Aorta (tissue), 5 donors: ENCODE results near the gene ASGR2. TPM values are rescaled to one million over a fixed set of nuclear protein-coding genes. Genes with fewer than 3 reads are reported as not detected.
"Not testable (repeated sequence)": the region's sequence is repeated elsewhere in the genome, so short reads cannot be mapped to it uniquely, and the experiment has no call there.

Experiments
- ATAC-seq: fragments of 200-7000 bp; cut with Tn5 transposase; one replicate; pipeline ENCODE4 v1.9.1; 2022; ENCODE audit warnings: moderate library complexity; ENCODE audit not compliant: low FRiP score
- DNase-seq, 2 donors: peaks; one replicate each; pipeline ENCODE4 v3.0.0-alpha.2; 2020
- H3K27ac ChIP-seq, 2 donors: one replicate each; pipeline ENCODE4 v1.5.1; 2013; ENCODE audit warnings: low read length in 2 of 2, mild to moderate bottlenecking in 2 of 2, moderate library complexity in 2 of 2, control low read depth in 1 of 2, inconsistent platforms in 1 of 2, low read depth in 1 of 2
- H3K27me3 ChIP-seq, 2 donors: one replicate each; pipeline ENCODE4 v1.6.1; 2013; ENCODE audit warnings: control low read depth in 1 of 2, low read length in 1 of 2, mild to moderate bottlenecking in 1 of 2, moderate library complexity in 1 of 2; ENCODE audit not compliant: insufficient read depth in 2 of 2, control insufficient read depth in 1 of 2
- H3K36me3 ChIP-seq, 2 donors: one replicate each; pipeline ENCODE4 v1.6.1; 2013; ENCODE audit warnings: control low read depth in 1 of 2, low read length in 1 of 2, mild to moderate bottlenecking in 1 of 2; ENCODE audit not compliant: insufficient read depth in 2 of 2, control insufficient read depth in 1 of 2
- H3K4me1 ChIP-seq, 2 donors: one replicate each; pipeline ENCODE4 v1.6.1; 2013; ENCODE audit warnings: low read length in 2 of 2, control low read depth in 1 of 2, mild to moderate bottlenecking in 1 of 2, moderate library complexity in 1 of 2; ENCODE audit not compliant: insufficient read depth in 2 of 2, control insufficient read depth in 1 of 2
- H3K4me3 ChIP-seq, 2 donors: one replicate each; pipeline ENCODE4 v1.5.1; 2013; ENCODE audit warnings: low read length in 2 of 2, control low read depth in 1 of 2, mild to moderate bottlenecking in 1 of 2
- H3K9me3 ChIP-seq: one replicate; pipeline ENCODE4 v1.6.1; 2013; ENCODE audit warnings: mild to moderate bottlenecking, low read length; ENCODE audit not compliant: control insufficient read depth
- WGBS, 2 donors: extraction: QIAGEN DNeasy Blood & Tissue Kit; methylation state at CpG; one replicate each; pipeline ENCODE4 v1.1.7; 2013; 5-methylcytosine and 5-hydroxymethylcytosine counted together
- intact Hi-C, 2 donors: fragments of 100-400 bp; cut with DNase I; formaldehyde crosslinking; loops; one replicate each; pipeline versions ENCODE4 v1.14.2 to v1.15.0; 2022
- polyA plus RNA-seq, 2 donors: library from polyadenylated mRNA; stranded (reverse); fragments of 200-250 nt; gene quantifications; one replicate each; pipeline ENCODE4 v1.2.3, GENCODE V29; 2013
- total RNA-seq, 2 donors: library from RNA; stranded (reverse); fragmentation: NEBNext Ultra II Directional; extraction: Animal tissue kit (Norgen Biotek cat#: 25700); gene quantifications; one replicate each; pipeline ENCODE4 v1.2.1, GENCODE V29; 2021
- donor health status: healthy with polysubstance abuse.
- donor health status: Bipolar disorder and iron deficiency.
- donor health status: DM: no; HTN: no; CAD: no.
- donor health status: DM: no; HTN: no; CAD: no.
- donor health status: DM: yes; HTN: yes; CAD: no.

ASGR2 gene
- total and polyA plus RNA-seq, 4 donors, result 0.15 to 1.6 (median 0.75) TPM; not detected in 1

- peak in 1 of 2 donors; percentile 57 for DNase-seq
Measured at GRCh38 chr17:7130621-7131422, 16.2 kb upstream of the ASGR2 start.

DNA sequence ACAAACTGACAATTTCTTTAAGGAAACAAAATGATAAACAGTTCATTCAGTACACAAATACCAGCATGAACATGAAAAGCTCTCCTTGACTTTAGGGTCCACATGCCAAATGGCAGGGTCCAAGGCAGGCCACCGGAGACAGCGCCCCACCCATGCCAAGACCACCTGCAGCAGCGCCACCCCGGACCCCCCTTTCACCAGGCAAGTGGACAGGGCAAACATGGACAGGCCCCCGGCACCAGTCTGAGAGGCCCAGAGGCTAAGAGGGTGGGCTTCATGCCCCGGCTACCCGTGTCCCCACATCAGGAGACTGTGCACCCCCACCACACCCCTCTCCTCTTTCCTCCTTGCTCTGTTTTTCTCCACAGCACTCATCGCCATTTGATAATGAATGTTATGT is 14.7 kb upstream of the ASGR2 start:
- Histone ChIP-seq H3K27ac (no peak overlapping the region), H3K4me3 (no peak overlapping the region), H3K27me3 (no peaks in the 10 kb centered on the region), H3K36me3 (no peaks in the 10 kb centered on the region), H3K9me3 (no peaks in the 10 kb centered on the region), H3K4me1 (no peaks in the 10 kb centered on the region)
- 77 to 85% methylated on average over 8 of the region's 8 CpGs for WGBS, 2 donors
- intact Hi-C loops, result no loop called here
- DNase-seq (peak in 1 of 2 donors; percentile 59), ATAC-seq (no peak)

More at GRCh38 chr17:7130621-7131422, 16.2 kb upstream of the ASGR2 start:
- H3K4me1 ChIP-seq, result no peaks in the 10 kb centered on the region
- no peak overlapping the region for H3K27ac ChIP-seq
- ATAC-seq, result no peak
- no peaks in the 10 kb centered on the region for H3K9me3 ChIP-seq
- H3K4me3 ChIP-seq, result no peak overlapping the region
- no peaks in the 10 kb centered on the region for H3K27me3 ChIP-seq
- intact Hi-C loops, result loop anchor here (5.0 to 10.0 kb wide), 2 partner anchors 79 to 216 kb away; no protein-coding TSS in a partner anchor
- 37% methylated on average over 11 of the region's 11 CpGs for WGBS, 2 donors
- H3K36me3 ChIP-seq, result no peaks in the 10 kb centered on the region

DNA sequence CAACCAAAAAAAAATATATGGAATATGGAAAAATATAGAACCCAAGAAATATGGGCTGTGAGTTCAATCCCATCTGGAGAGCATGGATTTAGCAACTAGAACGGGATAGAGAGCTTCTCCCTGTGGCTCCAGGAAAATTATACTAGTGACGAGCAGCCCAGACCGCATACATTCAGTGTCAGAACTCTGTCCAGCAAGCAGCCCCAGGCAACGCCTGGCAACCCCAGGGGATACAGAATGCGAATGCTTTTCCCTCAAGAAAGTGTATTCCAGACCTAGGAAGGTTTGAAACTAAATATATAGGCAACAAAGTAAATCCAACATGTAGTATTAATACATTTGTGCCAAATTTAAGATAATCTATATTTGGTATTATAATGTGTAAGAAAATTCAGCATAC is 13.5 kb upstream of the ASGR2 start:
- Histone ChIP-seq H3K27ac (no peak overlapping the region), H3K27me3 (no peaks in the 10 kb centered on the region), H3K4me3 (no peak overlapping the region), H3K9me3 (no peaks in the 10 kb centered on the region), H3K36me3 (no peaks in the 10 kb centered on the region), H3K4me1 (no peaks in the 10 kb centered on the region)
- DNase-seq (peak in 1 of 2 donors; percentile 23), ATAC-seq (no peak)
- WGBS, 2 donors, result 16 to 22% methylated on average over 5 of the region's 5 CpGs
- intact Hi-C loops, result no loop called here

DNA sequence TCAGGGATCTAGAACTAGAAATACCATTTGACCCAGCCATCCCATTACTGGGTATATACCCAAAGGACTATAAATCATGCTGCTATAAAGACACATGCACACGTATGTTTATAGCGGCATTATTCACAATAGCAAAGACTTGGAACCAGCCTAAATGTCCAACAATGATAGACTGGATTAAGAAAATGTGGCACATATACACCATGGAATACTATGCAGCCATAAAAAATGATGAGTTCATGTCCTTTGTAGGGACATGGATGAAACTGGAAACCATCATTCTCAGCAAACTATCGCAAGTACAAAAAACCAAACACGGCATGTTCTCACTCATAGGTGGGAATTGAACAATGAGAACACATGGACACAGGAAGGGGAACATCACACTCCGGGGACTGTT is 12.9 kb upstream of the ASGR2 start:
- H3K27me3 ChIP-seq, intact Hi-C loops: not testable (repeated sequence)

GRCh38 chr17:7126386-7126785 is 11.8 kb upstream of the ASGR2 start:
- 78% methylated on average over 12 of the region's 12 CpGs for WGBS, 2 donors
- intact Hi-C loops, H3K4me3 ChIP-seq, H3K36me3 ChIP-seq, H3K27me3 ChIP-seq, H3K9me3 ChIP-seq, ATAC-seq, H3K4me1 ChIP-seq, H3K27ac ChIP-seq, DNase-seq: not testable (repeated sequence)

More for the DNA sequence above, 12.9 kb upstream of the ASGR2 start:
- not testable (repeated sequence) for DNase-seq, ATAC-seq, H3K4me3 ChIP-seq, H3K4me1 ChIP-seq, H3K36me3 ChIP-seq, H3K9me3 ChIP-seq, H3K27ac ChIP-seq
- WGBS, 2 donors, result 90 to 95% methylated on average over 4 to 5 of the region's 5 CpGs

DNA sequence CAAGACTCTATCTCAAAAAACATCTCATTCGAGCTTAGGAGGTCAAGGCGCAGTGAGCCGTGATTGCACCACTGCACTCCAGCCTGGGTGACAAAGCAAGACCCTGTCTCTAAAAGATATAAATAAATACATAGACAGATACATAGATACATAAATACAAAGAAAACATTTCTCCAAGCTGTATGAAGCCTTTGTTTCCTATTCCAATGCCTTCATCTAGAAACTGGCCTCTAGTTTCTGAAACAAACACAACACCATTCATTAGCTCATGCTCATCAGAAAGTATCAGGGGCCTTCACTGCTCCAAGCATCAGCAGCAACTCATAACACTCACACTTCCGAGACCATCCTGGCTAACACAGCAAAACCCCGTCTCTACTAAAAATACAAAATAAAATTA is 10.3 kb upstream of the ASGR2 start:
- H3K36me3 ChIP-seq, result no peaks in the 10 kb centered on the region
- no peak for ATAC-seq
- no peak overlapping the region for H3K4me3 ChIP-seq
- no peaks in the 10 kb centered on the region for H3K4me1 ChIP-seq
- intact Hi-C loops, result no loop called here
- 84 to 88% methylated on average over 5 of the region's 5 CpGs for WGBS, 2 donors
- H3K9me3 ChIP-seq, result no peaks in the 10 kb centered on the region
- H3K27ac ChIP-seq, result no peak overlapping the region
- H3K27me3 ChIP-seq, result no peaks in the 10 kb centered on the region
- no peak for DNase-seq

- Histone ChIP-seq H3K27me3 (no peaks in the 10 kb centered on the region), H3K4me1 (no peaks in the 10 kb centered on the region), H3K4me3 (no peak overlapping the region), H3K36me3 (no peaks in the 10 kb centered on the region), H3K27ac (no peak overlapping the region), H3K9me3 (no peaks in the 10 kb centered on the region)
- intact Hi-C loops, result no loop called here
- WGBS, 2 donors, result 85 to 93% methylated on average over 4 of the region's 4 CpGs
- DNase-seq (no peak), ATAC-seq (no peak)
Measured at GRCh38 chr17:7123844-7124243, 9.2 kb upstream of the ASGR2 start.

DNA sequence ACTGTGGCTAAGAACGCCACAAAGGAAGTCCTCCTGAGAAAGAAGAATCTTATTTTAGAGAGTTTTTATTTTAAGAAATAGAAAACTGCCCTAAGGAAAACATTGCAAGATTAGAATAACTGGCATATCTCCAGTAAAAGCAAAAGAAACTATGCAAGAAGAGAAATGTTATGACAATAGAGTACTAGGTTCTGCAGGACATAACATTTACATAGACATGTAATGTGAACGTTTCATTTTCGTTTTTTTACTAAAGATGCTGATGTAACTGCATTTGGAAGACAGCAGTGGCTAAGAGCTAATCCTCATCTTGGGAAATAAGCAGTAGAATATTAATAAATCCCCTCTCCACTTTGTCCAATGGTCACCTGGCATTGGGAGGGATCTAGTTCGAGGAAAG is 7.8 kb upstream of the ASGR2 start:
- 11 to 14% methylated on average over 4 of the region's 4 CpGs for WGBS, 2 donors
- intact Hi-C loops, result no loop called here
- ATAC-seq (no peak), DNase-seq (no peak)
- Histone ChIP-seq H3K27me3 (no peaks in the 10 kb centered on the region), H3K4me1 (no peaks in the 10 kb centered on the region), H3K9me3 (peaks cover 2% of the 10 kb centered on the region), H3K4me3 (no peak overlapping the region), H3K27ac (no peak overlapping the region), H3K36me3 (no peaks in the 10 kb centered on the region)

DNA sequence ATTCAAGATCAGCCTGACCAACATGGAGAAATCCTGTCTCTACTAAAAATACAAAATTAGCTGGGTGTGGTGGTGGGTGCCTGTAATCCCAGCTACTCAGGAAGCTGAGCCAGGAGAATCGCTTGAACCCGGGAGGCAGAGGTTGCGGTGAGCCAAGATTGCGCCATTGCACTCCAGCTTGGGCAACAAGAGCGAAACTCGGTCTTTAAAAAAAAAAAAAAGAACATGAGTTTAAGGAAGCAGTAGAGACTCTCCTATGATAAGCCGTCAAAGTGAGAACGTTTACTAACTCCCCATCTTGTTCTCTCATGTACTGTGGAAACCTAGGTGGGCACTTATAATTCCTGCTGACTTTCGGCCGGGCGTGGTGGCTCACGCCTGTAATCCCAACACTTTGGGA is 6.0 kb upstream of the ASGR2 start:
- H3K27me3 ChIP-seq, DNase-seq, H3K9me3 ChIP-seq, H3K4me3 ChIP-seq, intact Hi-C loops, H3K4me1 ChIP-seq, H3K36me3 ChIP-seq, ATAC-seq, H3K27ac ChIP-seq: not testable (repeated sequence)
- 82 to 85% methylated on average over 12 of the region's 12 CpGs for whole genome bisulfite sequencing, 2 donors
